Left renal cortex interstitium (tissue), 4 donors: ENCODE data around the gene NADSYN1. TPM values are rescaled to one million over a fixed set of nuclear protein-coding genes. Genes with fewer than 3 reads are reported as not detected.
"Not testable (repeated sequence)": the region's sequence is repeated elsewhere in the genome, so short reads cannot be mapped to it uniquely, and the experiment has no call there.

Experiments used
- DNase-seq, 4 donors: peaks; one replicate each; pipeline ENCODE4 v3.0.0-alpha.2; 2013; ENCODE audit warnings: low read depth in 4 of 4, low spot score in 2 of 4, missing footprints in 1 of 4
- polyA plus RNA-seq, 4 donors: library from polyadenylated mRNA; unstranded; fragments of 120-200 nt; gene quantifications; one replicate each; pipeline ENCODE4 v1.2.1, GENCODE V29; 2013; ENCODE audit not compliant: insufficient read length in 4 of 4

Gene NADSYN1
- 10 to 100 TPM; 33.0 to 64.2 (median 47.8) TPM for polyA plus RNA-seq

- peak in 3 of 4 donors; percentile 84 to 92 (median 85) for DNase-seq
Measured at GRCh38 chr11:71453037-71453917, at the start of gene NADSYN1. Gene NADSYN1 (plus strand): TSS chr11:71453203. CDS start chr11:71453297, 94 bp downstream.

- DNase-seq = no peak
Measured at GRCh38 chr11:71404209-71404608, 48.8 kb upstream of the NADSYN1 start.

GRCh38 chr11:71406681-71407080, 46.3 kb upstream of the NADSYN1 start:
- no peak for DNase-seq

- DNase-seq = no peak
Measured at GRCh38 chr11:71407356-71407755, 45.6 kb upstream of the NADSYN1 start.

- DNase-seq = no peak
Measured at GRCh38 chr11:71408826-71409225, 44.2 kb upstream of the NADSYN1 start.

GRCh38 chr11:71410363-71410966, 42.5 kb upstream of the NADSYN1 start:
- DNase-seq = no peak

- DNase-seq = no peak
Measured at GRCh38 chr11:71414645-71415044, 38.4 kb upstream of the NADSYN1 start.

- peak in 1 of 4 donors; percentile 2 for DNase-seq
Measured at GRCh38 chr11:71418643-71419042, 34.4 kb upstream of the NADSYN1 start.

- DNase-seq = peak in 2 of 4 donors; percentile 6 to 8
Measured at GRCh38 chr11:71420455-71421241, 32.4 kb upstream of the NADSYN1 start.

- no peak for DNase-seq
Measured at GRCh38 chr11:71421392-71421950, 31.5 kb upstream of the NADSYN1 start.

- DNase-seq = not testable (repeated sequence)
Measured at GRCh38 chr11:71422318-71422717, 30.7 kb upstream of the NADSYN1 start.

- DNase-seq = no peak
Measured at GRCh38 chr11:71423181-71423790, 29.7 kb upstream of the NADSYN1 start.

- no peak for DNase-seq
Measured at GRCh38 chr11:71425409-71425808, 27.6 kb upstream of the NADSYN1 start.

GRCh38 chr11:71425860-71426259, 27.1 kb upstream of the NADSYN1 start:
- no peak for DNase-seq

GRCh38 chr11:71426413-71426812, 26.6 kb upstream of the NADSYN1 start:
- no peak for DNase-seq

GRCh38 chr11:71428861-71429435, 24.1 kb upstream of the NADSYN1 start:
- DNase-seq = no peak

GRCh38 chr11:71429701-71430100, 23.3 kb upstream of the NADSYN1 start:
- DNase-seq = no peak

- DNase-seq = no peak
Measured at GRCh38 chr11:71430166-71430565, 22.8 kb upstream of the NADSYN1 start.

GRCh38 chr11:71431271-71431670, 21.7 kb upstream of the NADSYN1 start:
- no peak for DNase-seq
